K562 (cell line): Measurements from ENCODE around the gene TSPAN16. TPM values are rescaled to one million over a fixed set of nuclear protein-coding genes. Genes with fewer than 3 reads are reported as not detected.

ENCODE experiments used
- CCNT2 ChIP-seq: IDR thresholded peaks from 2 replicates; pipeline ENCODE4 v1.6.1; 2011; ENCODE audit warnings: borderline replicate concordance, low read depth, mild to moderate bottlenecking, moderate library complexity, mixed read lengths, low read length; ENCODE audit not compliant: insufficient read length; ENCODE audit errors: extremely low read depth
- CREBBP ChIP-seq: IDR thresholded peaks from one replicate; pipeline ENCODE4 v1.6.1; 2012; ENCODE audit warnings: low read depth, mild to moderate bottlenecking, control low read depth, inconsistent platforms, low read length
- ERF ChIP-seq: fragments of 450-650 bp; formaldehyde crosslinking; IDR thresholded peaks from 2 replicates; pipeline ENCODE4 v1.4.0; 2020; ENCODE audit warnings: mild to moderate bottlenecking, mixed read lengths
- FOXM1 ChIP-seq, 2 experiments: fragments of 450-650 bp in 1 of 2; sonication (generic) in 1 of 2; formaldehyde crosslinking in 1 of 2; IDR thresholded peaks; 2 replicates each; pipeline versions ENCODE4 v1.6.1 to v1.9.0; 2017 to 2022; ENCODE audit warnings: low read depth in 2 of 2, mild to moderate bottlenecking in 2 of 2, missing genetic modification reagents in 1 of 2, moderate library complexity in 1 of 2
- GABPB2 ChIP-seq: fragments of 250-450 bp; sonication (Bioruptor Pico); conservative IDR thresholded peaks from 2 replicates; pipeline ENCODE4 v1.5.1; 2021; ENCODE audit warnings: mild to moderate bottlenecking
- GATAD2A ChIP-seq: fragments of 450-650 bp; IDR thresholded peaks from 2 replicates; pipeline ENCODE4 v1.6.1; 2017
- HNRNPK ChIP-seq: fragments of 200-400 bp; formaldehyde crosslinking; IDR thresholded peaks from one replicate; pipeline ENCODE4 v1.6.1; 2018; ENCODE audit warnings: mild to moderate bottlenecking, low read depth, low read length; ENCODE audit not compliant: poor library complexity, severe bottlenecking
- MYBL2 ChIP-seq, 2 experiments: fragments of 450-650 bp in 1 of 2; sonication (generic) in 1 of 2; formaldehyde crosslinking in 1 of 2; IDR thresholded peaks; 2 replicates each; pipeline versions ENCODE4 v1.6.1 to v1.8.1; 2017 to 2022; ENCODE audit warnings: borderline replicate concordance in 1 of 2, inconsistent platforms in 1 of 2, low read depth in 1 of 2, mild to moderate bottlenecking in 1 of 2, missing genetic modification reagents in 1 of 2, moderate library complexity in 1 of 2
- NFXL1 ChIP-seq: fragments of 450-650 bp; formaldehyde crosslinking; IDR thresholded peaks from 2 replicates; pipeline ENCODE4 v1.4.0; 2021; ENCODE audit warnings: mild to moderate bottlenecking
- OTX1 ChIP-seq: fragments of 450-650 bp; formaldehyde crosslinking; IDR thresholded peaks from 2 replicates; pipeline ENCODE4 v1.4.0; 2022; ENCODE audit warnings: mild to moderate bottlenecking
- POLR2A ChIP-seq: fragments of 450-650 bp; conservative IDR thresholded peaks from 2 replicates; pipeline ENCODE4 v1.6.1; 2016
- SPI1 ChIP-seq: IDR thresholded peaks from 2 replicates; pipeline ENCODE4 v1.6.1; 2011; ENCODE audit warnings: low read depth, low read length, control low read depth, borderline replicate concordance
- SRSF9 ChIP-seq: fragments of 200-400 bp; formaldehyde crosslinking; IDR thresholded peaks from 2 replicates; pipeline ENCODE4 v1.6.1; 2017; ENCODE audit warnings: low read depth, low read length, borderline replicate concordance
- ZC3H4 ChIP-seq: sonication (generic); formaldehyde crosslinking; IDR thresholded peaks from 2 replicates; pipeline ENCODE4 v1.9.0; 2021; ENCODE audit warnings: missing genetic modification reagents, borderline replicate concordance
- ZC3H8 ChIP-seq: fragments of 450-650 bp; IDR thresholded peaks from 2 replicates; pipeline ENCODE4 v1.6.1; 2017
- ZNF12 ChIP-seq: sonication (generic); formaldehyde crosslinking; IDR thresholded peaks from 2 replicates; pipeline ENCODE4 v1.4.0; 2020; ENCODE audit warnings: mild to moderate bottlenecking, missing genetic modification reagents
- ZNF184 ChIP-seq: sonication (generic); formaldehyde crosslinking; IDR thresholded peaks from 2 replicates; pipeline ENCODE4 v1.5.0; 2020; ENCODE audit warnings: missing genetic modification reagents
- ZNF197 ChIP-seq: fragments of 200-800 bp; sonication (Bioruptor generic); IDR thresholded peaks from 2 replicates; pipeline ENCODE4 v1.6.1; 2016; ENCODE audit warnings: low read depth, missing genetic modification characterization, missing compliant biosample characterization
- ZNF212 ChIP-seq: fragments of 450-650 bp; formaldehyde crosslinking; IDR thresholded peaks from 2 replicates; pipeline ENCODE4 v1.4.0; 2020; ENCODE audit warnings: mild to moderate bottlenecking
- polyA plus RNA-seq, 8 experiments: library from polyadenylated mRNA; depleted of rRNA in 4 of 8; stranded (reverse) in 5 of 8; unstranded in 3 of 8; fragments of >200 nt; fragmentation: Nextera tagmentation in 2 of 8; fragmentation: Illumina TruSeq in 1 of 8; extraction: Ambion mirVana in 2 of 8; extraction: Trizol in 1 of 8; gene quantifications; 2 replicates each; pipeline versions ENCODE4 v1.2.1 to v1.2.3, GENCODE V29; 2011 to 2014; ENCODE audit warnings: inconsistent platforms in 1 of 8, missing spikeins in 1 of 8
- total RNA-seq, 7 experiments: library from RNA; depleted of rRNA in 6 of 7; stranded (reverse); fragments of >200 nt in 6 of 7; fragmentation: Illumina TruSeq in 2 of 7; extraction: Trizol in 2 of 7; gene quantifications; 2 replicates each; pipeline versions ENCODE4 v1.2.1 to v1.2.3, GENCODE V29; 2011 to 2021; ENCODE audit warnings: low replicate concordance in 1 of 7
- TF ChIP-seq, protein P1 (sequence below): sonication (generic); formaldehyde crosslinking; IDR thresholded peaks from 2 replicates; pipeline ENCODE4 v1.8.1; 2023; ENCODE audit warnings: mild to moderate bottlenecking, missing genetic modification reagents
- TF ChIP-seq, protein P2 (sequence below): fragments of 450-650 bp; IDR thresholded peaks from one replicate; pipeline ENCODE4 v1.6.1; 2018; ENCODE audit warnings: mild to moderate bottlenecking, moderate library complexity; ENCODE audit not compliant: partially characterized antibody
- TF ChIP-seq, protein P3 (sequence below): IDR thresholded peaks from 2 replicates; pipeline ENCODE4 v1.6.1; 2012; ENCODE audit warnings: low read depth, low read length, improper control_type of control experiment, borderline replicate concordance
- TF ChIP-seq, protein P4 (sequence below): fragments of 250-450 bp; sonication (Bioruptor Pico); IDR thresholded peaks from 2 replicates; pipeline ENCODE4 v1.5.0; 2021

Gene TSPAN16
- total and polyA plus RNA-seq, 9 of the 15 experiments (the other 6 are each of a cell fraction or from before 2014, with no cell fraction given), result not detected

DNA sequence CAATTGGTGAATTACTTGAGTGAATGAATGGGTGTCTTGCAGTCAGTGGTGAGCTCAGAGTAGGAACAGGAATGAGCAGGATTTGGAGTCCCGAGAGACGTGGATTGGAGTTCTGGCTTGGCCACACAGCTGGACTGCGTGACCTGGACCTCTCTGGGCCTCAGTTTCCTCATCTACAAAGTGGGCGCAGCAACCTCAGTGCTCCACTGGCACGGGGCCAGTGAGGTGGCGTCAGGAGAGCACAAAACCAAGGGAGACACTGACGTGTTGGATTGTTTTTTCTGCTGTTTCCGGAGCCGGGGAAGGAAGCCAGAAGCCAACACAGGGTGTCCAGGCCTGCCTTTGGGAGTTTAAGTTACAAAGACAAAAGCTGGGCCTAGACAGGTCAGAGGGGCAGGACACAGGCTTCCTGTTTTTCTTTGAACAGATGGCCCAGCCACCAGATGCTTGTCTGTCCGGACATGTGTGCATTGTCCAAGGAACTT, 27.1 kb upstream of the TSPAN16 start (continued):
- TF ChIP-seq, protein P1, sequence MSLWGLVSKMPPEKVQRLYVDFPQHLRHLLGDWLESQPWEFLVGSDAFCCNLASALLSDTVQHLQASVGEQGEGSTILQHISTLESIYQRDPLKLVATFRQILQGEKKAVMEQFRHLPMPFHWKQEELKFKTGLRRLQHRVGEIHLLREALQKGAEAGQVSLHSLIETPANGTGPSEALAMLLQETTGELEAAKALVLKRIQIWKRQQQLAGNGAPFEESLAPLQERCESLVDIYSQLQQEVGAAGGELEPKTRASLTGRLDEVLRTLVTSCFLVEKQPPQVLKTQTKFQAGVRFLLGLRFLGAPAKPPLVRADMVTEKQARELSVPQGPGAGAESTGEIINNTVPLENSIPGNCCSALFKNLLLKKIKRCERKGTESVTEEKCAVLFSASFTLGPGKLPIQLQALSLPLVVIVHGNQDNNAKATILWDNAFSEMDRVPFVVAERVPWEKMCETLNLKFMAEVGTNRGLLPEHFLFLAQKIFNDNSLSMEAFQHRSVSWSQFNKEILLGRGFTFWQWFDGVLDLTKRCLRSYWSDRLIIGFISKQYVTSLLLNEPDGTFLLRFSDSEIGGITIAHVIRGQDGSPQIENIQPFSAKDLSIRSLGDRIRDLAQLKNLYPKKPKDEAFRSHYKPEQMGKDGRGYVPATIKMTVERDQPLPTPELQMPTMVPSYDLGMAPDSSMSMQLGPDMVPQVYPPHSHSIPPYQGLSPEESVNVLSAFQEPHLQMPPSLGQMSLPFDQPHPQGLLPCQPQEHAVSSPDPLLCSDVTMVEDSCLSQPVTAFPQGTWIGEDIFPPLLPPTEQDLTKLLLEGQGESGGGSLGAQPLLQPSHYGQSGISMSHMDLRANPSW (CRISPR knock-in tag), result no peak
- TF ChIP-seq, protein P2, sequence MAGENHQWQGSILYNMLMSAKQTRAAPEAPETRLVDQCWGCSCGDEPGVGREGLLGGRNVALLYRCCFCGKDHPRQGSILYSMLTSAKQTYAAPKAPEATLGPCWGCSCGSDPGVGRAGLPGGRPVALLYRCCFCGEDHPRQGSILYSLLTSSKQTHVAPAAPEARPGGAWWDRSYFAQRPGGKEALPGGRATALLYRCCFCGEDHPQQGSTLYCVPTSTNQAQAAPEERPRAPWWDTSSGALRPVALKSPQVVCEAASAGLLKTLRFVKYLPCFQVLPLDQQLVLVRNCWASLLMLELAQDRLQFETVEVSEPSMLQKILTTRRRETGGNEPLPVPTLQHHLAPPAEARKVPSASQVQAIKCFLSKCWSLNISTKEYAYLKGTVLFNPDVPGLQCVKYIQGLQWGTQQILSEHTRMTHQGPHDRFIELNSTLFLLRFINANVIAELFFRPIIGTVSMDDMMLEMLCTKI, result no peak
- TF ChIP-seq OTX1 (CRISPR knock-in tag) (no peak), ZNF184 (CRISPR knock-in tag) (no peak), ZC3H4 (CRISPR knock-in tag) (no peak), GABPB2 (no peak), GATAD2A (no peak), ZNF12 (CRISPR knock-in tag) (no peak), CCNT2 (no peak), CREBBP (no peak), ZNF212 (CRISPR knock-in tag) (no peak), POLR2A (no peak), NFXL1 (no peak), ZNF197 (no peak), FOXM1 (IDR thresholded peaks at IDR 0.05; ENCODE audit: low read depth) (peak; percentile 78), FOXM1 (CRISPR knock-in tag; IDR thresholded peaks at IDR 0.05; ENCODE audit: low read depth) (no peak), MYBL2 (IDR thresholded peaks at IDR 0.05; ENCODE audit: low read depth) (no peak), MYBL2 (CRISPR knock-in tag; IDR thresholded peaks at IDR 0.05; ENCODE audit: borderline replicate concordance) (no peak), SRSF9 (no peak), ERF (CRISPR knock-in tag) (no peak), ZC3H8 (no peak), SPI1 (peak; percentile 91), HNRNPK (no peak)
- TF ChIP-seq, protein P3, sequence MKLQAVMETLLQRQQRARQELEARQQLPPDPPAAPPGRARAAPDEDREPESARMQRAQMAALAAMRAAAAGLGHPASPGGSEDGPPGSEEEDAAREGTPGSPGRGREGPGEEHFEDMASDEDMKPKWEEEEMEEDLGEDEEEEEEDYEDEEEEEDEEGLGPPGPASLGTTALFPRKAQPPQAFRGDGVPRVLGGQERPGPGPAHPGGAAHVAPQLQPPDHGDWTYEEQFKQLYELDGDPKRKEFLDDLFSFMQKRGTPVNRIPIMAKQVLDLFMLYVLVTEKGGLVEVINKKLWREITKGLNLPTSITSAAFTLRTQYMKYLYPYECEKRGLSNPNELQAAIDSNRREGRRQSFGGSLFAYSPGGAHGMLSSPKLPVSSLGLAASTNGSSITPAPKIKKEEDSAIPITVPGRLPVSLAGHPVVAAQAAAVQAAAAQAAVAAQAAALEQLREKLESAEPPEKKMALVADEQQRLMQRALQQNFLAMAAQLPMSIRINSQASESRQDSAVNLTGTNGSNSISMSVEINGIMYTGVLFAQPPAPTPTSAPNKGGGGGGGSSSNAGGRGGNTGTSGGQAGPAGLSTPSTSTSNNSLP, result no peak
- TF ChIP-seq, protein P4, sequence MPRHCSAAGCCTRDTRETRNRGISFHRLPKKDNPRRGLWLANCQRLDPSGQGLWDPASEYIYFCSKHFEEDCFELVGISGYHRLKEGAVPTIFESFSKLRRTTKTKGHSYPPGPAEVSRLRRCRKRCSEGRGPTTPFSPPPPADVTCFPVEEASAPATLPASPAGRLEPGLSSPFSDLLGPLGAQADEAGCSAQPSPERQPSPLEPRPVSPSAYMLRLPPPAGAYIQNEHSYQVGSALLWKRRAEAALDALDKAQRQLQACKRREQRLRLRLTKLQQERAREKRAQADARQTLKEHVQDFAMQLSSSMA (CRISPR knock-in tag), result no peak
